ENCODE data around the gene NRXN3.
"Not testable (repeated sequence)": the region's sequence is repeated elsewhere in the genome, so short reads cannot be mapped to it uniquely, and the experiment has no call there.

The NRXN3 gene

GRCh38 chr14:78403278-78403815 is 233.2 kb downstream of the NRXN3 start:
- DNase-seq (ENCODE audit: low read depth in 2 of 2): no peak

GRCh38 chr14:78405079-78405856 is 235.1 kb downstream of the NRXN3 start:
- no peak for DNase-seq (ENCODE audit: low read depth in 2 of 2)

- DNase-seq (ENCODE audit: low read depth in 2 of 2): no peak
Observed at GRCh38 chr14:78412475-78412874, 242.3 kb downstream of the NRXN3 start.

GRCh38 chr14:78414172-78414571 is 244.0 kb downstream of the NRXN3 start:
- DNase-seq (ENCODE audit: low read depth in 2 of 2): no peak

GRCh38 chr14:78417532-78417931 is 247.4 kb downstream of the NRXN3 start:
- no peak for DNase-seq (ENCODE audit: low read depth in 2 of 2)

GRCh38 chr14:78424311-78424710 is 254.1 kb downstream of the NRXN3 start:
- no peak for DNase-seq (ENCODE audit: low read depth in 2 of 2)

- no peak for DNase-seq (ENCODE audit: low read depth in 2 of 2)
Observed at GRCh38 chr14:78425330-78425729, 255.2 kb downstream of the NRXN3 start.

- DNase-seq (ENCODE audit: low read depth in 2 of 2): no peak
Observed at GRCh38 chr14:78425782-78426181, 255.6 kb downstream of the NRXN3 start.

- DNase-seq (ENCODE audit: low read depth in 2 of 2): no peak
Observed at GRCh38 chr14:78432046-78432445, 261.9 kb downstream of the NRXN3 start.

- DNase-seq (ENCODE audit: low read depth in 2 of 2): not testable (repeated sequence)
Observed at GRCh38 chr14:78437448-78437847, 267.3 kb downstream of the NRXN3 start.

GRCh38 chr14:78440356-78440894 is 270.3 kb downstream of the NRXN3 start:
- no peak for DNase-seq (ENCODE audit: low read depth in 2 of 2)

GRCh38 chr14:78443834-78444233 is 273.7 kb downstream of the NRXN3 start:
- no peak for DNase-seq (ENCODE audit: low read depth in 2 of 2)

- no peak for DNase-seq (ENCODE audit: low read depth in 2 of 2)
Observed at GRCh38 chr14:78445275-78445674, 275.1 kb downstream of the NRXN3 start.

- DNase-seq (ENCODE audit: low read depth in 2 of 2): no peak
Observed at GRCh38 chr14:78446807-78447206, 276.6 kb downstream of the NRXN3 start.

GRCh38 chr14:78448164-78449094 is 278.3 kb downstream of the NRXN3 start:
- no peak for DNase-seq (ENCODE audit: low read depth in 2 of 2)

GRCh38 chr14:78450669-78451318 is 280.6 kb downstream of the NRXN3 start:
- DNase-seq (ENCODE audit: low read depth in 2 of 2): no peak

- no peak for DNase-seq (ENCODE audit: low read depth in 2 of 2)
Observed at GRCh38 chr14:78451319-78451695, 281.1 kb downstream of the NRXN3 start.

GRCh38 chr14:78455896-78456435 is 285.8 kb downstream of the NRXN3 start:
- DNase-seq (ENCODE audit: low read depth in 2 of 2): no peak

- DNase-seq (ENCODE audit: low read depth in 2 of 2): no peak
Observed at GRCh38 chr14:78469947-78470346, 299.8 kb downstream of the NRXN3 start.

- DNase-seq (ENCODE audit: low read depth in 2 of 2): no peak
Observed at GRCh38 chr14:78479127-78479780, 309.1 kb downstream of the NRXN3 start.

GRCh38 chr14:78484028-78484427 is 313.9 kb downstream of the NRXN3 start:
- no peak for DNase-seq (ENCODE audit: low read depth in 2 of 2)

Measured in stimulated activated CD4-positive, alpha-beta T cell treated with anti-CD3 and anti-CD28 coated beads, Interleukin-1b, Interleukin-23, amount 100 ng/mL, for 1 hour (primary cell).